Right renal pelvis (tissue), 4 donors: Measurements from ENCODE around the gene BIRC6. TPM values are rescaled to one million over a fixed set of nuclear protein-coding genes. Genes with fewer than 3 reads are reported as not detected.
"Not testable (repeated sequence)": the region's sequence is repeated elsewhere in the genome, so short reads cannot be mapped to it uniquely, and the experiment has no call there.

Source experiments
- DNase-seq, 4 donors: peaks; one replicate each; pipeline ENCODE4 v3.0.0-alpha.2; 2013; ENCODE audit warnings: low read depth in 4 of 4, low spot score in 3 of 4, missing footprints in 1 of 4
- polyA plus RNA-seq, 4 donors: library from polyadenylated mRNA; unstranded; fragments of 120-200 nt; gene quantifications; one replicate each; pipeline ENCODE4 v1.2.1, GENCODE V29; 2013; ENCODE audit not compliant: insufficient read length in 4 of 4

BIRC6 gene
- polyA plus RNA-seq, 4 donors = 64.9 to 75.9 (median 71.1) TPM

DNA sequence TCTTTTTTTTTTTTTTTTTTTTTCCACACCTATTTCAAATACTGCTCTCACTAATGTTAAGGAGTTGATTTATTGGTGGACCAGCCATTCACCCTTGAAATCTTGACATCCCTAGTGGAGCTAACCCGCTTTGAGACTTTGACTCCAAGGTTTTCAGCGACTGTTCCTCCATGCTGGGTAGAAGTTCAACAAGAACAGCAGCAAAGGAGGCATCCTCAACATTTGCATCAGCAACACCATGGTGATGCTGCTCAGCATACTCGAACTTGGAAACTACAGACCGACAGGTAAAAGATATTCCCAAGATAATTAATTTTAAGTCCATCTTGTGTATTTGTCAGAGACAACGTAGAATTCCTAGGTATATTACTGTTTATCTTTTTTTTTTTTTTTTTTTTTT, 74.0 kb downstream of the BIRC6 start:
- DNase-seq = no peak

DNA sequence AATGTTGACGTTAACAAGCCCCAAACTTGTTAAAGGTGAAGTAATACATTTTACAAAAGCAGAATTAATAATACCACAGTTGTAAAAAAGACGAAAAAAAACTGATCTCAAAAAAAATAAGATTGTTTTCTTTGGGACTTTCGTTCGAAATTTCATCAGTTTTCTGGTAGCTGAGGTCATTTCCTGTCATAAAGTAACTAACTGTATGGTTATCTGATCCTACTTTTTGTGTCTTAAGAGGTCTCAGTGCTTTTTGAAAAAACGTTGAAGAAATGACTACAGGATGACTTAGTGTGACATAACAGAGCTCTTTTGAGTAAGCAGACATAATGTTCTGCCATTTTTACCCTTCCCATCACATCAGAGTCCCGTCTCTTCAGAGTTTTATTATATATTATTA, 79.3 kb downstream of the BIRC6 start:
- no peak for DNase-seq

DNA sequence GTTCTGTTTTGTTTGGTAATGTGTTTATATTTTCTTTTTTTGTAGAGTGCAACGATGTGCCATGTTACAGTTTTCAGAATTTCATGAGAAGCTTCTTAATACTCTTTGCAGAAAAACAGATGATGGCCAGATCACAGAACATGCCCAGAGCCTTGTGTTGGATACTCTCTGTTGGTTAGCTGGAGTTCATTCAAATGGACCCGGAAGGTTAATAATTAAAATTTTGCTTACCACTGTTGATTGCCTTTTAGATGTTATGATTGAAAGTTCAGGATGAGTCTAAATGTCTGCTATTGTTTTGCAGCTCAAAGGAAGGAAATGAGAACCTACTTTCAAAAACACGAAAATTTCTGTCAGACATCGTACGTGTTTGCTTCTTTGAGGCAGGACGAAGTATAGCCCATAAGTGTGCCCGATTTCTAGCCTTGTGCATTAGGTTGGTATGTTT, 85.2 kb downstream of the BIRC6 start:
- no peak for DNase-seq

DNA sequence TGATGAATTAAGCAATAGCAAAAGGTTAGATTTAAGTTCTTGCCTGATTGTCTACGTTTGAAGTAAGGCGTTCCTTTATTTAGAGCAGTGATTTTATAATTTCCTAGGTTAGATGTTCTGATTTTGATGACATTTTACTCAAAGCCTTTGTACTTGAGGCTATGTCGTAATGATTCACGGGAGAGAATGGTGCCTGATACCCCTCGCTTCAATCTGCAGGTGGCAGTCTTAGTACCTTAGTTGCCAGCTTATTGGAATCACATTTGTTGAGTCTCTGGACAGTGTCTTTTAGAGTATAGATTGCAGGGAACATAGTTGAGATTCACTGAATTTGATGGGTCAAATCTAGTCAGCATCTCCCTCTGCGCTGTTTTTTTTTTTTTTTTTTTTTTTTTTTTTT, 89.5 kb downstream of the BIRC6 start:
- DNase-seq = no peak

DNA sequence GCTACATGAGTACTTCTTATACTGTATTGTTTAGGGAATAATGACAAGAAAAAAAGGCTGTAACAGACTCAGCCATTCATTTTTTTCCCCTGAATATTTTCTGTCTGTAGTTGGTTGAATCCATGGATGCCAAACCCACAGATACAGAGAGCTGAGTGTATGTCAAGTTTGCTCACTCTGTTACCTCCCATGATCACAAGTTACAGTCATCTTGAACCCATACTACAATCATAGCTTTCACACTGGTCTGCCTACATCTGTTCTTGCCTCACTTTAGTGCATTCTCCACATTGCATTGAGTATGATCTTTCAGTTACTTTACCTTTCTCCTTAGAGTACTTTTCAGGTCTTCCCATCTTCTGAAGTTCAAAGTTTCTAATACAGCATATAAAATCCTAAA, 94.0 kb downstream of the BIRC6 start:
- DNase-seq = no peak

DNA sequence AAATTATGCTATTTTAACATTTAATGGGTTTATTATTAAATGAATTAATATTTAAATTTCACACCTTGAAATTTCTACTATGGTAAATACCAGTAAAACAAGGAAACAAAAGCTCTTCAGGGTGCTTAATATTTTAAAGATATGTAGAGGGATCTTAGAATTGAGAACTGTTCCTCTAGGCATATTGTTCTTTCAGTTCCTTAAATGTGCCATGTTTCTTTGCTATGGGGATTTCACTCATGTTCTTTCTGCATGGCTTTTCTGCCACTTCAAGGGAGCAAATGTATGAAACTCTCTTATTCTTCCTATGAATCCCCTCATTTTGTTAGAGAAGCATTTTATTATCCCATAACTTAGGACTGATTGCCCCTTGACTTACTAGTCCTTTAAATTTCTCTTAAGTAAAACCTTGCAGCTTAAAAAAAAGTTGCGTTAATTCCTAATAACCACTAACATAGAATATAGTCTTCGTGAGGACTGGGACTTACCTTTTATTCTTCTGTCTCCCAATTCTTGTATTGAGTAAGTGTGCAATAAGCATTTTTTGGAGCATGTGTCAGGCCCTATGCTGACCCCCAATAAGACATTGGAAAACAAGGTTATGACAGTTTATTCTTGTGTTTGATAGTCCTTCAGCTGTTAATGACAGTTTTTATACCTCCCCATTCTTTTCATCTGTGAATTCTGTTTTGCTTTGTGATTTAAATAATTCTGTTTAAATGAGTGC, 95.7 kb downstream of the BIRC6 start:
- no peak for DNase-seq

DNA sequence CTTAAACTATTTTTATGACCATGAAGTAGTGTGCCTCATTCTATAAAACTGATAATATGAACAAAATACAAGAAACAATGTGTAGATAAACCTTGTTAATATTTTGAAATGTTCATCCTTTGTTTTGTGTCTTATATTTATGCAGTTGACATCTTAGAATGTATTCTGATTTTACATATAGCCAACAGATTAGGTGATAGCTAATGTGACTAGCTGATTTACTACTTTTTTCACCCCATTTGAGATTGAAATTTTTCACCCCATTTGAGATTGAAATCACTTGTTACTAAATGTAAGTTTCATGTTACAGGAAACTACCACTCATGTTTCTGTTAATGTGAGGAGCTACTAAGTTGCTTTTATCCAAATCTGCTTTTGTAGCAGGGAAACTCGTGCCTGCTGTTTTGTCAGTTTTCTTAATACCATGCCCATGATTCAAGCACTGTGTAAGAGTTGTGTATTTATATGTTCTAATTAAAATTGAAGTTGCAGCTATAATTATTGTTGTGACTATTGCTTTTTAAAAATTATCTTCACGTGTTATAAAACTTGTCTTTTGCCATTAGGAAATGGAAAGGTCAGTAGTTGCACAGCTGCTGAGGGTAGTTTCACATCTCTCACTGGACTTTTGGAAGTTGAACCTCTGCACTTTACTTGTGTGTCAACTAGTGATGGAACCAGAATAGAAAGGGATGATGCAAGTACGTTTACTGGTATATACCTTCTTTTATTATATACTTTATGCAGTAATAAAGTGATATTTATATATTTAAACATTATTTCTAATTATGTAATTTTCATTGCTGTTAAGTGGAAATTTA, 96.6 kb downstream of the BIRC6 start:
- no peak for DNase-seq

DNA sequence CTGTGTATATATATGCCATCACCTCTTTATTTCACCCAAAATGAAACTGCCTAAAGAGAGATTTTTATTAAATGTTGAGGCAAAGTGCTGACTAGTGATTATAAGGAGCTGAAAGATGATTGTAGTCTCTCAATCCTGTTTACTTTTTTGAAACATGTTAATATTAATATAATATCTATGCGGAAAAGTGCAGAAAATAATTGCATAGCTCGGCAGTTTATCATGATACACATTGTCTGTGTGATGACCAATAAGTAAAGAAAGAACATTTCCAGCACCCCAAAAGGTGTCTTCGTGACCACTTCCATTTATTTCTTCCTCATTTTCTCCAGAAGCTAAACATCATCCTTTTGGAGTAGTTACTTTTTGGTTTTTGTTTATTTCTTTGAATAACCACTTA, 99.0 kb downstream of the BIRC6 start:
- no peak for DNase-seq

DNA sequence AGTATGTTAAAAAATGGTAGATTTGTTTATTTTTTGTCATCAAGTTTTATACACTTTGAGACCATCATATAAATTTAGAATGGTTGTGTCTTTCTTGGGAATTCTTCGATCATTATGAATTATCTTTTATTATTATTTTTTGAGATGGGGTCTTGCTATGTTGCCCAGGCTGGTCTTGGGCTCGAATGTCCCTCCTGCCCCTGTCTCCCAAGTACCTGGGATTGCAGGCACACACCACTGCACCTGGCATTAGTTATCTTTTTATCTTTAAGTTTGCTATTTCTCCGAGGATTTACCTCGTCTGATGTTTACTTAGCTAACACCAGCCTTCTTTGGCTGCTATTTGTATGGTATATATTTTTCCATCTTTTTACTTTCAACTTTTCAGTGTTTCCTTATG, 100.0 kb downstream of the BIRC6 start:
- no peak for DNase-seq

DNA sequence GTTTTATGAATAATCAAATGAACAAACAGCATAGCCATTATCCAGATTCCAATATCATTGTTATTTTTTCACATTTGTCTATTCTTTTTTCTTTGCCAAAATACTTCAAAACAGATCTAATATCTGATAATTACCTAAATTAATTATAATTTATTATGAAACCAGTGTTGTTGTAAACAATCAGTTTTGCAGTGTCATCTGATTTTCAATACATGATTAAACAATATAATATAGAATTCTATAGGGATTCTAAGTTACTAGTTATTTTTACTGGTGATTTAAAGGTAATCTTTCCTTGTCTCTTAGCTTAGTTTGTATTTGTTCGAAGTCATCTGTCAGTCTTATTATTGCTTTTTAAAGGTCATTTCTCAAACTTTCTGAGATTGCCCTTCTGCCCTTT, 101.0 kb downstream of the BIRC6 start:
- DNase-seq = no peak

DNA sequence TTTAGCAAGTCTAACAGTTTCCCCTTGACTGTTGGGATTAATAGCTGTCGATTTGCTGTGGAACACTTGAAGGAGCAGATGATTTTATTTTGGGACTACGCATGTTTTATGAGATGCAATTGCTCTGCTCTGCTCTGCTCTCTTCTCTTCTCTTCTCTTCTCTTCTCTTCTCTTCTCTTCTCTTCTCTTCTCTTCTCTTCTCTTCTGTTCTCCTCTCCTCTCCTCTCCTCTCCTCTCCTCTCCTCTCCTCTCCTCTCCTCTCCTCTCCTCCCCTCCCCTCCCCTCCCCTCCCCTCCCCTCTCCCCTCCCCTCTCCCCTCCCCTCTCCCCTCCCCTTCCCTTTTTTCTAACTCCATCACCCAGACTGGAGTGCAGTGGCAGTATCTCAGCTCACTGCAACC, 104.0 kb downstream of the BIRC6 start:
- not testable (repeated sequence) for DNase-seq

DNA sequence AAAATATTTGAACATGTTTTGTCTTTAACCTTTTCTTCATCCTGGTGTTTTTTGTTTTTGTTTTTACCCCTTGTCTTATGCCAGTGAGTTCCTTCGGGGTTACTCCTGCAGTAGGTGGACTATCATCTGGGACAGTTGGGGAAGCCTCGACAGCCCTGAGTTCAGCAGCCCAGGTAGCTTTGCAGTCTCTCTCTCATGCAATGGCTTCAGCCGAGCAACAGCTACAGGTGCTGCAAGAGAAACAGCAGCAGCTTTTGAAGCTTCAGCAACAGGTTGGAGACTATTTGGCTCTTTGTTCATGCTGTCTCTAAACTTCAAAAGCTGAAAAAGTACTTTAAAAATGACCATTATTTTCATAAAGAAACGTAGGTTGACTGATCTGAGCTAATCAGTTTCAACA, 106.3 kb downstream of the BIRC6 start:
- no peak for DNase-seq

DNA sequence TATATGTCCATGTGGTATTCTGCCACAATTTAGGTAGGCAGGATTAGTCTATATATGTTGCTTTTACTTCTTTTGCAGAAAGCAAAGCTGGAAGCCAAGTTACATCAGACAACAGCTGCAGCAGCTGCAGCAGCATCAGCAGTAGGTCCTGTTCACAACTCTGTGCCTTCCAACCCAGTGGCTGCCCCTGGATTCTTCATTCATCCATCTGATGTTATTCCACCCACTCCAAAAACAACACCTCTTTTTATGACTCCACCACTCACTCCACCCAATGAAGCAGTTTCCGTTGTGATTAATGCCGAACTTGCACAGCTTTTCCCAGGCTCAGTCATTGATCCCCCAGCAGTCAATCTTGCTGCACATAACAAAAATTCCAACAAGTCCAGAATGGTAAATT, 107.6 kb downstream of the BIRC6 start:
- DNase-seq = no peak

DNA sequence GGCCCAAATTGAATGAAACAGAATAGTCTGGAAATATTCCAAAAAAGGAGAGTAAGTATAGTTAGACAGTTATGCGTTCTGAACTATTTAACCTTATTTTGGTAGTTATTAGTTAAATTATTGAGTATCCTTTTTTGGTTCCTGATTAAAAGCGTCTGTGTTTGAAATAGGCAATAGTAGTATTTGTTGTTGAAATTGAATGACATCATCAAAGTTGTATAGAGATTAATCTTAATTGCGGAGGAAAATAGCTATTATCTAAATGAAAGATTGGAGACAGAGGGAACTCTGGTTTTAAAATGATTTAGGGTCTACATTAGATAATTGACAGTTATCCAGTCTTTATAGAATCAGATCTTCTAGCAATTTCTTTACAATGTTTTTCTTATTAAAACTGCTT, 115.8 kb downstream of the BIRC6 start:
- DNase-seq = no peak

DNA sequence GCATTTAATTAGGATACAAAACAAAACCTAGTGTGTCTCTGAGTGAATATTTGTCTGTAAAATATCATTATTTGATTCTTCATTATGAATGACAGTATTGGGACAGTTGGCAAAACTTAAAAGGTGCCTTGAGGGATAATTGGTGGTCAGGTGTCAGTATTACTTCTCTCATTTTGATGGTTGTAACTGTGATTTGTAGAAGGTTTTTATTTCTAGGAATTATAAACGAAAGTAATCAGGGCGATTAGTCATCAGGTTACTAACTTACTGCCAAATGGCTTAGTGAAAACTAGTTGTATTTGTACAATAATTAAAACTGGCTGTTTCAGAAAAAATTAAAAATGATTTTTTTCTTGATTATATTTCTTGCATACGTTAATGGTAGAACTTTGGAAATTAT, 117.6 kb downstream of the BIRC6 start:
- DNase-seq = no peak

DNA sequence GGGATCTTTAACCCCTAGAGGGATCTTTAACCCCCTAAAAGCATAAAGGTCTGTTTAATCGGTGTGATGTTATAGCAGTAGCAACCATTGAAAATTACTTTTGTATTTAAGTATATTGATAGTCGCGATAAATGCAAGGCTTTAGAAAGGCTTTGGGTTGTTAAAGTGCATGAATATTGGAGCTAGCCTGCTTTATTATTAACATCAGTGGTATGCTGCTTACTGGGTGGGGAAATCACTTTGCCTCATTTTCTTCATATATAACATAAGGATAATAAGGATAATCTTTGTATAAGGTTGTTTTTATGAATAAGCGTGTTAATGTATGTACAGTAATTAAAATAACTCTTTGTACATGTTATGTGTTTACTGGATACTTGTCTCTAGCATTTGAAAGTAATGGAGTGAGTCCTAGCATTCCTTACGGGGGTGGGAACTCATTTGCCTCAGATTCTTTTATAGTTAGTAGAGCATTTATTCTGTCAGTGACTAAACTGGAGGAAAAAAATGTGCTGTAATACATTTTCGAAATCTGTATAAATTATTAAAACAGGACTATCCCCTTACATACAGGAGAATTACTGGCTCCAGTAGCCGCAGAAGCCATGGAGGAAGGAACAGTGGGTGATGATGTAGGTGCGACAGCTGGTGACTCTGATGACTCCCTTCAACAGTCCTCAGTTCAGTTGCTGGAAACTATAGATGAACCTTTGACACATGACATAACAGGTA, 122.2 kb downstream of the BIRC6 start:
- DNase-seq = no peak

DNA sequence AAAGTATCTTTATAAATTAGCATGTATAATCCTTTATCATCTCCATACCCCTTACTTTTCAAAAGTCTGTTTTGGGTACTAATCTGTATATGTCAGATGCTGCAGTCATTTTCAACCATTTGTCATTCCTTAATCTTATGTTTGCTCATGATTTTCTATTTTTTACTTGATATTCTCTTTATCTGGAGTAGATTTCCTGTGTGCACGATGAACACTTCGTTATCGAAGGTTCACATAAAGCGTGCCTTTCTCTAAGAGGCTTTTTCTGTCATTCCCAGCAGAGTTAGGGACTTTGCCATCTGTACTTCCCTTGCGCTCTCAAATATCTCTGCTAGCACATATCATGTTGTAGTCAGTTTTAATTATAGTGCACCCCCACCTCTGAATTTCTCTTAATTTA, 123.2 kb downstream of the BIRC6 start:
- no peak for DNase-seq

DNA sequence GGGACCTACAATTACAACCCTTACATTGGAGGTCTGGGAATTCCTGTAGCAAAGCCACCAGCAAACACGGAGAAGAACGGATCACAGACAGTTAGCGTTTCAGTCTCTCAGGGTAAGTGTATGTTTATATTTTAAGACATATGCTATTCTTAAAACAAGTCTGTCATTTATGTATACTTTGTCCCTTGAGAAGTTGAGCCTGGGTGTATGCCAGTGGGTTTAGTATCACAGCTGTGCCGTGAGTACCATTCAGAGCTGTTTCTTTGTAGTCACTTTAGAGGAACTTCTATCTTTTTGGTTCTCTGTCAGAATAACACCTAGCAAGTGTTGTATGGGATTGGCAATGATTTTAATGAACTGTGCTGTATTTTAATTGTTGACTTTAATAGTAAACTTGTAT, 125.6 kb downstream of the BIRC6 start:
- DNase-seq = no peak

DNA sequence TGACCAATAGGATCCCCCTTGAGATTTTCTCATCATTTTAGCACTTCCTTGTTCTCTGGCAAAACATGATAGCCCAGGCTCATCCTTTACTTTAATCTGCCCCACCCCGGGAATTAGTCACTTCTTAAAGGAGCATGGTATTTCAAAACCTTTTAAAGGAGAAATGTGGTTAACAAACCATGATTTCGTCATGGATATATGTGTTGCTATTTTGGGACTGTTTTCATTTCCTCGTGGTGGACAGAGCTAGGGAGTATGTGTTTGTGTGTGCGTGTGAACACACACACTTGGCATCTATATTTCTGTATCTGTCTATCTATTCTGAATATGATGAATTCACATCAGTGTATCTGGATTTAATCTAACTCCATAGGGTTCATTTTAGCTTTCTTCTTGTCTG, 128.1 kb downstream of the BIRC6 start:
- no peak for DNase-seq

DNA sequence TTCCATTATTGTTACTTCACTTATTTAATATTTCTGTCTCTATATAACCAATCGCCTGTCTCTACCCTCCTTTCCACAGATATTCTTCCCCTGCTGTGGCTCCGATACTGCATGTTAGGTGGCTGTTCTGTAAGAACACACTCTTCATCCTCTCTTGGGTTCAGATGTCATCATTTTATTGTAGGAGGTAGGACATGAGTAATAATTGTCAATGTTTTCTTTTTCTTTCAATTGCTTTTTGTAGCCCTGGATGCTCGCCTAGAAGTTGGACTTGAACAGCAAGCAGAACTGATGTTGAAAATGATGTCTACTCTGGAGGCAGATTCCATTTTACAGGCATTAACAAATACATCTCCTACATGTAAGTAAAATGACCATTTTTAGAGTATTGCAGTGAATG, 128.6 kb downstream of the BIRC6 start:
- DNase-seq = no peak

DNA sequence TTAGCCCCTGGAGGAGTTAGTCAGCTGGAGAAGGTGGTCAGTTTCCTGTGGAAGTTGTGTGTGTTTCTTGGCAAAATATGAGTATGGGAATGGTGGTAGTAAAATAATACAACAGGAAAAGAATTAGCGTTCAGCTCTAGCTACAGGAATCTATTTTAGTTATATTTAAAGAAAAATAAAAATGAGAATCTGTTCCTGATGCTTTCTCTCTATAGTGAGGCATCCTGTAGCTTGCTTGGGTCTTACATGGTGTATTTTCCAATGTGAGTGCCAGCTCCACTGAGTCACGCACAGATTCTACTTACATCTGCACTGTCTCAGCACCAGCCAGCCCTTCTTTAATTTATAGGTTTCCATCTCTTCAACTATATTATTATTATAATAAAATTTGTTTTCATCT, 132.2 kb downstream of the BIRC6 start:
- DNase-seq = no peak

DNA sequence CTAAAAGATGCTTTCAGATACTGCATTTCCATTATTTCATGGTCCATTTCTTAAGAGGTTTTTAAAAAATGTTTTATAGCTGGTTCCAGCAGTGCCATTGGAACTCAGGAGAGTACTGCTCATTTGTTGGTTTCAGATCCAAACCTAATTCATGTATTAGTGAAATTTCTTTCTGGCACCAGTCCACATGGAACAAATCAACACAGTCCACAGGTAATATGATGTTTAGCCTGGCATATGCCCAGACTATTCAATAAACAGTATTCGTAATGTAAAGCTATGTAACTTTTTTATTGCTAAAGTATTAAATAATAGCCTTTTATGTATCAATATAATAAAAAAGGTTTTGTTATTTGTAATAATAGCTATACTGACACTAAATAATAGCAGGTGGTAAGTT, 134.5 kb downstream of the BIRC6 start:
- no peak for DNase-seq
